ENCODE data around the gene HAUS3. TPM values are rescaled to one million over a fixed set of nuclear protein-coding genes. Genes with fewer than 3 reads are reported as not detected.

Gene HAUS3
- total and polyA plus RNA-seq, 10 of the 15 experiments (the other 5 are each of a cell fraction or from before 2014, with no cell fraction given), result 4.2 to 23.9 (median 12.3) TPM

GRCh38 chr4:2178986-2179385 is 62.9 kb downstream of the HAUS3 start:
- in situ Hi-C loops (cut with MboI), result no loop called here
- Histone ChIP-seq H3K79me2 (ENCODE audit: control insufficient read depth, insufficient read depth, low read length) (no peaks in the 10 kb centered on the region), H2AFZ (ENCODE audit: control insufficient read depth, low read depth, low read length) (no peak overlapping the region), H4K20me1 (ENCODE audit: control insufficient read depth, insufficient read depth) (no peaks in the 10 kb centered on the region), H3K27me3 (replicated peaks in 1 of 2; ENCODE audit: control insufficient read depth in 2 of 2, insufficient read depth in 2 of 2, low read length in 1 of 2) (no peaks in the 10 kb centered on the region), H3K27ac (ENCODE audit: control insufficient read depth, insufficient read depth) (no peak overlapping the region), H3K4me3 (no peak overlapping the region), H3K36me3 (ENCODE audit: control insufficient read depth in 2 of 2, insufficient read depth in 2 of 2, low read length in 1 of 2) (no peaks in the 10 kb centered on the region), H3K9me3 (replicated peaks; ENCODE audit: control insufficient read depth, insufficient read depth, low read length) (no peaks in the 10 kb centered on the region), H3K9ac (ENCODE audit: control insufficient read depth, insufficient read depth, low read length) (no peak overlapping the region), H3K4me1 (ENCODE audit: control insufficient read depth, insufficient read depth, low read length) (no peaks in the 10 kb centered on the region), H3K4me2 (ENCODE audit: control insufficient read depth, insufficient read depth) (no peak overlapping the region)
- POLR2A ChIA-PET, result no interaction called here
- intact Hi-C loops (cut with micrococcal nuclease; ENCODE audit: unreplicated experiment), result no loop called here
- DNase-seq (ENCODE audit: low read depth, low spot score) (no peak), ATAC-seq (no peak), FAIRE-seq (no peak)
- SMC1A ChIA-PET (ENCODE audit: uncharacterized antibody, unreplicated experiment), result interaction anchor here (0.7 kb wide), 1 partner anchor 1302 kb away, joined by 3 read pairs; no protein-coding TSS in a partner anchor
- WGBS (ENCODE audit: insufficient coverage, insufficient replicate concordance, low lambda C conversion rate, missing lambda C conversion rate), result 8% methylated on average over 1 of the region's 1 CpG
- BruUV-seq (replicated peaks), result no TSS peak
- TF ChIP-seq ASH2L (IDR thresholded peaks at IDR 0.05; ENCODE audit: borderline replicate concordance, low read depth), result no peak
- RAD21 ChIA-PET (ENCODE audit: unreplicated experiment), result no interaction called here
- CTCF ChIA-PET, result no interaction called here

Small RNAs within 50 kb of the gene (small RNA-seq; reads per million reads assigned to genes)
- not detected for gene COX6B1P5

Other genes with a start within 250 kb of the HAUS3 start
- gene NELFA, start 233.1 kb downstream of the HAUS3 start, total RNA-seq (2014; rRNA removed), result 17.7 and 21.6 TPM in 2 replicates
- gene NELFA, start 233.1 kb downstream of the HAUS3 start, total RNA-seq (2014; rRNA removed; fragmentation: Illumina TruSeq; extraction: Trizol), result 7.2 and 8.1 TPM in 2 replicates
- 33.8 and 35.2 TPM in 2 replicates for gene NELFA, start 233.1 kb downstream of the HAUS3 start, total RNA-seq (2021)
- gene NELFA, start 233.1 kb downstream of the HAUS3 start, polyA plus RNA-seq (2011; rRNA removed), result 7.8 and 14.4 TPM in 2 replicates
- gene NELFA, start 233.1 kb downstream of the HAUS3 start, polyA plus RNA-seq (2014; fragmentation: Illumina TruSeq; extraction: Trizol), result 2.6 and 6.5 TPM in 2 replicates
- gene NELFA, start 233.1 kb downstream of the HAUS3 start, polyA plus RNA-seq (2014; fragmentation: Nextera tagmentation; extraction: Ambion mirVana), result 1 to 10 TPM in 1 of 2 experiments, under 1 TPM in 1; 0.39 to 2.2 TPM
- gene NELFA, start 233.1 kb downstream of the HAUS3 start, polyA plus RNA-seq (2014; rRNA removed), result 18.9 and 24.9 TPM in 2 replicates
- gene NELFA, start 233.1 kb downstream of the HAUS3 start, polyA plus RNA-seq (2016; fragmentation: Nextera tagmentation; extraction: Ambion mirVana), result 10 to 100 TPM; 37.3 to 38.6 TPM
- gene NAT8L, start 182.8 kb downstream of the HAUS3 start, total RNA-seq (2014; rRNA removed), result under 0.01 and 0.11 TPM in 2 replicates
- not detected in 2 replicates for gene NAT8L, start 182.8 kb downstream of the HAUS3 start, total RNA-seq (2014; rRNA removed; fragmentation: Illumina TruSeq; extraction: Trizol)
- gene NAT8L, start 182.8 kb downstream of the HAUS3 start, total RNA-seq (2021), result 0.19 and 0.31 TPM in 2 replicates
- 0.09 and 0.14 TPM in 2 replicates for gene NAT8L, start 182.8 kb downstream of the HAUS3 start, polyA plus RNA-seq (2011; rRNA removed)
- gene NAT8L, start 182.8 kb downstream of the HAUS3 start, polyA plus RNA-seq (2014; fragmentation: Illumina TruSeq; extraction: Trizol), result 0.01 and 0.03 TPM in 2 replicates
- not detected for gene NAT8L, start 182.8 kb downstream of the HAUS3 start, polyA plus RNA-seq (2014; fragmentation: Nextera tagmentation; extraction: Ambion mirVana)
- gene NAT8L, start 182.8 kb downstream of the HAUS3 start, polyA plus RNA-seq (2014; rRNA removed), result 0.08 and 0.10 TPM in 2 replicates
- gene NAT8L, start 182.8 kb downstream of the HAUS3 start, polyA plus RNA-seq (2016; fragmentation: Nextera tagmentation; extraction: Ambion mirVana), result not detected
- gene POLN, start within 50 bp of the HAUS3 start, total RNA-seq (2014; rRNA removed), result 0.98 and 1.2 TPM in 2 replicates
- 0.63 and 0.74 TPM in 2 replicates for gene POLN, start within 50 bp of the HAUS3 start, total RNA-seq (2014; rRNA removed; fragmentation: Illumina TruSeq; extraction: Trizol)
- gene POLN, start within 50 bp of the HAUS3 start, total RNA-seq (2021), result 0.95 and 1.7 TPM in 2 replicates
- gene POLN, start within 50 bp of the HAUS3 start, polyA plus RNA-seq (2011; rRNA removed), result 0.30 and 0.41 TPM in 2 replicates
- 0.48 and 1.3 TPM in 2 replicates for gene POLN, start within 50 bp of the HAUS3 start, polyA plus RNA-seq (2014; fragmentation: Illumina TruSeq; extraction: Trizol)
- gene POLN, start within 50 bp of the HAUS3 start, polyA plus RNA-seq (2014; fragmentation: Nextera tagmentation; extraction: Ambion mirVana), result under 1 TPM in 1 of 2 experiments, not detected in 1; 0.09 TPM
- 0.94 and 0.96 TPM in 2 replicates for gene POLN, start within 50 bp of the HAUS3 start, polyA plus RNA-seq (2014; rRNA removed)
- 1 to 10 TPM; 1.2 to 2.0 TPM for gene POLN, start within 50 bp of the HAUS3 start, polyA plus RNA-seq (2016; fragmentation: Nextera tagmentation; extraction: Ambion mirVana)
- gene MXD4, start 20.0 kb upstream of the HAUS3 start, total RNA-seq (2014; rRNA removed), result 15.5 and 18.7 TPM in 2 replicates
- gene MXD4, start 20.0 kb upstream of the HAUS3 start, total RNA-seq (2014; rRNA removed; fragmentation: Illumina TruSeq; extraction: Trizol), result 5.5 and 6.1 TPM in 2 replicates
- gene MXD4, start 20.0 kb upstream of the HAUS3 start, total RNA-seq (2021), result 25.6 and 26.4 TPM in 2 replicates
- gene MXD4, start 20.0 kb upstream of the HAUS3 start, polyA plus RNA-seq (2011; rRNA removed), result 6.4 and 9.9 TPM in 2 replicates
- gene MXD4, start 20.0 kb upstream of the HAUS3 start, polyA plus RNA-seq (2014; fragmentation: Illumina TruSeq; extraction: Trizol), result 2.0 and 4.3 TPM in 2 replicates
- gene MXD4, start 20.0 kb upstream of the HAUS3 start, polyA plus RNA-seq (2014; fragmentation: Nextera tagmentation; extraction: Ambion mirVana), result under 1 TPM; 0.21 to 0.44 TPM
- 18.1 and 22.2 TPM in 2 replicates for gene MXD4, start 20.0 kb upstream of the HAUS3 start, polyA plus RNA-seq (2014; rRNA removed)
- gene MXD4, start 20.0 kb upstream of the HAUS3 start, polyA plus RNA-seq (2016; fragmentation: Nextera tagmentation; extraction: Ambion mirVana), result 1 to 10 TPM; 3.6 to 5.0 TPM
- 0.11 TPM in 2 replicates for gene ZFYVE28, start 176.5 kb upstream of the HAUS3 start, total RNA-seq (2014; rRNA removed)
- 0.05 and 0.22 TPM in 2 replicates for gene ZFYVE28, start 176.5 kb upstream of the HAUS3 start, total RNA-seq (2014; rRNA removed; fragmentation: Illumina TruSeq; extraction: Trizol)
- gene ZFYVE28, start 176.5 kb upstream of the HAUS3 start, total RNA-seq (2021), result 0.48 and 0.95 TPM in 2 replicates
- 1.4 and 1.9 TPM in 2 replicates for gene ZFYVE28, start 176.5 kb upstream of the HAUS3 start, polyA plus RNA-seq (2011; rRNA removed)
- 0.14 and 0.24 TPM in 2 replicates for gene ZFYVE28, start 176.5 kb upstream of the HAUS3 start, polyA plus RNA-seq (2014; fragmentation: Illumina TruSeq; extraction: Trizol)
- under 1 TPM in 1 of 2 experiments, not detected in 1; 0.20 TPM for gene ZFYVE28, start 176.5 kb upstream of the HAUS3 start, polyA plus RNA-seq (2014; fragmentation: Nextera tagmentation; extraction: Ambion mirVana)
- 0.19 and 0.32 TPM in 2 replicates for gene ZFYVE28, start 176.5 kb upstream of the HAUS3 start, polyA plus RNA-seq (2014; rRNA removed)
- under 1 TPM; 0.06 to 0.13 TPM for gene ZFYVE28, start 176.5 kb upstream of the HAUS3 start, polyA plus RNA-seq (2016; fragmentation: Nextera tagmentation; extraction: Ambion mirVana)
- not detected in 2 replicates for gene CFAP99, start 176.8 kb upstream of the HAUS3 start, total RNA-seq (2014; rRNA removed)
- gene CFAP99, start 176.8 kb upstream of the HAUS3 start, total RNA-seq (2014; rRNA removed; fragmentation: Illumina TruSeq; extraction: Trizol), result not detected in 2 replicates
- not detected in 2 replicates for gene CFAP99, start 176.8 kb upstream of the HAUS3 start, total RNA-seq (2021)
- not detected in 2 replicates for gene CFAP99, start 176.8 kb upstream of the HAUS3 start, polyA plus RNA-seq (2011; rRNA removed)
- gene CFAP99, start 176.8 kb upstream of the HAUS3 start, polyA plus RNA-seq (2014; fragmentation: Illumina TruSeq; extraction: Trizol), result not detected in 2 replicates
- not detected for gene CFAP99, start 176.8 kb upstream of the HAUS3 start, polyA plus RNA-seq (2014; fragmentation: Nextera tagmentation; extraction: Ambion mirVana)
- not detected in 2 replicates for gene CFAP99, start 176.8 kb upstream of the HAUS3 start, polyA plus RNA-seq (2014; rRNA removed)
- not detected for gene CFAP99, start 176.8 kb upstream of the HAUS3 start, polyA plus RNA-seq (2016; fragmentation: Nextera tagmentation; extraction: Ambion mirVana)
- 64.3 and 66.3 TPM in 2 replicates for gene RNF4, start 227.0 kb upstream of the HAUS3 start, total RNA-seq (2014; rRNA removed)
- gene RNF4, start 227.0 kb upstream of the HAUS3 start, total RNA-seq (2014; rRNA removed; fragmentation: Illumina TruSeq; extraction: Trizol), result 65.0 and 68.2 TPM in 2 replicates
- gene RNF4, start 227.0 kb upstream of the HAUS3 start, total RNA-seq (2021), result 81.2 and 82.0 TPM in 2 replicates
- 108 and 145 TPM in 2 replicates for gene RNF4, start 227.0 kb upstream of the HAUS3 start, polyA plus RNA-seq (2011; rRNA removed)
- gene RNF4, start 227.0 kb upstream of the HAUS3 start, polyA plus RNA-seq (2014; fragmentation: Illumina TruSeq; extraction: Trizol), result 85.4 and 87.7 TPM in 2 replicates
- 10 to 100 TPM; 34.9 to 53.2 TPM for gene RNF4, start 227.0 kb upstream of the HAUS3 start, polyA plus RNA-seq (2014; fragmentation: Nextera tagmentation; extraction: Ambion mirVana)
- gene RNF4, start 227.0 kb upstream of the HAUS3 start, polyA plus RNA-seq (2014; rRNA removed), result 69.8 and 70.9 TPM in 2 replicates
- gene RNF4, start 227.0 kb upstream of the HAUS3 start, polyA plus RNA-seq (2016; fragmentation: Nextera tagmentation; extraction: Ambion mirVana), result 10 to 100 TPM; 81.4 to 87.5 TPM

All from GM12878 (cell line).